ENCODE results near the gene CYP2S1.
"Not testable (repeated sequence)": the region's sequence is repeated elsewhere in the genome, so short reads cannot be mapped to it uniquely, and the experiment has no call there.

GRCh38 chr19:41229338-41229737 lies 36.3 kb downstream of the CYP2S1 start:
- not testable (repeated sequence) for TF ChIP-seq CTCF, POLR2A (IDR thresholded peaks at IDR 0.05)

Measured in prostate gland (tissue), 2 donors.